ENCODE data around the gene RIC1.

- TF ChIP-seq CTCF (IDR thresholded peaks at IDR 0.05): no peak
- no peak for TF ChIP-seq POLR2A (IDR thresholded peaks at IDR 0.05)
Observed at GRCh38 chr9:5651246-5651645, 22.3 kb downstream of the RIC1 start.

Measured in adrenal gland (tissue), 5 donors.